HCT116 (cell line): ENCODE measurements around the gene RAMP3. TPM values are rescaled to one million over a fixed set of nuclear protein-coding genes. Genes with fewer than 3 reads are reported as not detected.

Source experiments
- ATAC-seq: fragments of 200-7000 bp; cut with Tn5 transposase; 2 replicates; pipeline ENCODE4 v1.9.1; 2020; ENCODE audit warnings: mild to moderate bottlenecking, moderate library complexity
- BruUV-seq: library from RNA; stranded (reverse); fragments of 400-500 nt; replicated peaks from 2 replicates; lab custom pipeline; 2021; lab: Mats Ljungman, UMichigan
- CTCF ChIA-PET: fragments of 300-600 bp; sonication (Branson Sonifier 250); formaldehyde crosslinking; loops from one replicate; lab custom pipeline; 2021; ENCODE audit warnings: antibody characterized with exemption; lab: Charles Lee
- POLR2A ChIA-PET: fragments of 300-600, 350-600 bp; sonication (Branson Sonifier 250); formaldehyde crosslinking; loops from one replicate; lab custom pipeline; 2021; ENCODE audit warnings: antibody characterized with exemption; lab: Charles Lee
- RAD21 ChIA-PET, 2 experiments: fragments of 300-600 bp; sonication (Branson Sonifier 250); formaldehyde crosslinking; loops; one replicate each; lab custom pipeline; 2023; ENCODE audit warnings: low total read pairs in 2 of 2; ENCODE audit not compliant: uncharacterized antibody in 2 of 2, unreplicated experiment in 2 of 2, low non-redundant PET in 1 of 2; lab: Charles Lee
- DNase-seq: peaks from one replicate; pipeline ENCODE4 v3.0.0-alpha.2; 2010; ENCODE audit warnings: low read depth, low spot score
- H2AFZ ChIP-seq: fragments of 200-600 bp; shearing (Covaris generic), sonication (generic); 2 replicates; pipeline ENCODE4 v1.6.1; 2017; ENCODE audit warnings: low read depth, mixed run types, mixed read lengths, antibody characterized with exemption, low read length; ENCODE audit not compliant: poor library complexity, severe bottlenecking
- H3K27ac ChIP-seq: 2 replicates; pipeline ENCODE4 v1.5.1; 2012; ENCODE audit warnings: low read depth, low read length
- H3K27me3 ChIP-seq: fragments of 200-600 bp; sonication (generic); 2 replicates; pipeline ENCODE4 v1.6.1; 2016; ENCODE audit warnings: mixed run types, low read length, mixed read lengths; ENCODE audit not compliant: insufficient read depth
- H3K36me3 ChIP-seq, 2 experiments: fragments of 200-500 bp in 1 of 2; fragments of 200-600 bp in 1 of 2; sonication (Bioruptor generic) in 1 of 2; sonication (generic) in 1 of 2; 2 replicates each; pipeline versions ENCODE4 v1.5.1 to v1.6.1; 2014 to 2016; ENCODE audit warnings: low read length in 2 of 2, inconsistent platforms in 1 of 2, mixed read lengths in 1 of 2, mixed run types in 1 of 2; ENCODE audit not compliant: insufficient read depth in 2 of 2, control insufficient read depth in 1 of 2
- H3K4me1 ChIP-seq, 2 experiments: fragments of 200-600 bp in 1 of 2; sonication (generic) in 1 of 2; 2 replicates each; pipeline versions ENCODE4 v1.5.1 to v1.6.1; 2012 to 2017; ENCODE audit warnings: low read length in 2 of 2, inconsistent platforms in 1 of 2, mild to moderate bottlenecking in 1 of 2, mixed read lengths in 1 of 2, mixed run types in 1 of 2, moderate library complexity in 1 of 2; ENCODE audit not compliant: insufficient read depth in 2 of 2, control insufficient read depth in 1 of 2
- H3K4me2 ChIP-seq: fragments of 200-600 bp; sonication (generic); 2 replicates; pipeline ENCODE4 v1.6.1; 2017; ENCODE audit warnings: mixed run types, low read length, mixed read lengths
- H3K4me3 ChIP-seq, 2 experiments: fragments of 200-600 bp in 1 of 2; sonication (generic) in 1 of 2; replicated peaks in 1 of 2; 2 replicates each; pipeline ENCODE4 v1.5.1; 2011 to 2016; ENCODE audit warnings: low read length in 2 of 2, control low read depth in 1 of 2, low read depth in 1 of 2, mild to moderate bottlenecking in 1 of 2, mixed read lengths in 1 of 2, mixed run types in 1 of 2
- H3K79me2 ChIP-seq: fragments of 200-600 bp; sonication (generic); 2 replicates; pipeline ENCODE4 v1.6.1; 2017; ENCODE audit warnings: mild to moderate bottlenecking, mixed run types, low read length, moderate library complexity, mixed read lengths; ENCODE audit not compliant: insufficient read depth
- H3K9ac ChIP-seq: fragments of 200-600 bp; sonication (generic); 2 replicates; pipeline ENCODE4 v1.6.1; 2016; ENCODE audit warnings: low read length, mixed read lengths
- H3K9me2 ChIP-seq: fragments of 200-600 bp; sonication (generic), shearing (Covaris generic); 2 replicates; pipeline ENCODE4 v1.6.1; 2017; ENCODE audit warnings: mixed run types, mild to moderate bottlenecking, moderate library complexity; ENCODE audit not compliant: insufficient read depth
- H3K9me3 ChIP-seq, 2 experiments: fragments of 200-500 bp in 1 of 2; fragments of 200-600 bp in 1 of 2; sonication (Bioruptor generic) in 1 of 2; sonication (generic) in 1 of 2; 2 replicates each; pipeline ENCODE4 v1.6.1; 2014 to 2017; ENCODE audit warnings: low read length in 2 of 2, mixed read lengths in 2 of 2, inconsistent platforms in 1 of 2, low read depth in 1 of 2, mild to moderate bottlenecking in 1 of 2, mixed run types in 1 of 2, moderate library complexity in 1 of 2; ENCODE audit not compliant: control insufficient read depth in 1 of 2, insufficient read depth in 1 of 2
- H4K20me1 ChIP-seq: fragments of 200-600 bp; sonication (generic), shearing (Covaris generic); 2 replicates; pipeline ENCODE4 v1.6.1; 2017; ENCODE audit warnings: mixed run types, mild to moderate bottlenecking, moderate library complexity; ENCODE audit not compliant: insufficient read depth
- CBX3 ChIP-seq: IDR thresholded peaks from 2 replicates; pipeline ENCODE4 v1.6.1; 2012; ENCODE audit warnings: low read depth
- CEBPB ChIP-seq: IDR thresholded peaks from 2 replicates; pipeline ENCODE4 v1.6.1; 2012; ENCODE audit warnings: low read depth
- CTCF ChIP-seq, 3 experiments: fragments of 200-600 bp in 1 of 3; sonication (generic) in 1 of 3; IDR thresholded peaks in 2 of 3; conservative IDR thresholded peaks in 1 of 3; 2 replicates each; pipeline ENCODE4 v1.5.1; 2012 to 2017; ENCODE audit warnings: low read depth in 2 of 3, low read length in 2 of 3, antibody characterized with exemption in 1 of 3, borderline replicate concordance in 1 of 3, control low read depth in 1 of 3, mild to moderate bottlenecking in 1 of 3, mixed read lengths in 1 of 3, mixed run types in 1 of 3, moderate library complexity in 1 of 3; ENCODE audit not compliant: insufficient read depth in 1 of 3
- EGR1 ChIP-seq: IDR thresholded peaks from 2 replicates; pipeline ENCODE4 v1.6.1; 2012; ENCODE audit warnings: low read depth
- EZH2phosphoT487 ChIP-seq: fragments of 200-600 bp; IDR thresholded peaks from 2 replicates; pipeline ENCODE4 v1.6.1; 2018; ENCODE audit warnings: antibody characterized with exemption, borderline replicate concordance
- FOSL1 ChIP-seq: IDR thresholded peaks from 2 replicates; pipeline ENCODE4 v1.6.1; 2012; ENCODE audit warnings: low read depth
- JUND ChIP-seq: IDR thresholded peaks from 2 replicates; pipeline ENCODE4 v1.6.1; 2012
- SIN3A ChIP-seq: IDR thresholded peaks from 2 replicates; pipeline ENCODE4 v1.6.1; 2012; ENCODE audit warnings: low read depth
- SP1 ChIP-seq: IDR thresholded peaks from 2 replicates; pipeline ENCODE4 v1.6.1; 2012; ENCODE audit warnings: low read depth
- TCF7L2 ChIP-seq: IDR thresholded peaks from 2 replicates; pipeline ENCODE4 v1.7.0; 2011; ENCODE audit warnings: borderline replicate concordance, inconsistent platforms; ENCODE audit not compliant: insufficient read depth, insufficient read length; ENCODE audit errors: extremely low read depth
- YY1 ChIP-seq: IDR thresholded peaks from 2 replicates; pipeline ENCODE4 v1.6.1; 2011; ENCODE audit warnings: low read length, low read depth, moderate library complexity, mild to moderate bottlenecking; ENCODE audit not compliant: insufficient replicate concordance; ENCODE audit errors: extremely low read depth
- intact Hi-C: fragments of 100-400 bp; cut with micrococcal nuclease; formaldehyde crosslinking; loops from 2 replicates; pipeline ENCODE4 v1.10.0; 2022
- total RNA-seq: library from RNA; stranded (reverse); gene quantifications from one replicate; pipeline ENCODE4 v1.2.1, GENCODE V29; 2021; ENCODE audit not compliant: unreplicated experiment
- TF ChIP-seq, protein P1 (sequence below): IDR thresholded peaks from 2 replicates; pipeline ENCODE4 v1.6.1; 2012; ENCODE audit warnings: low read depth

RAMP3 gene
- total RNA-seq, 1 experiment from 2014 or later: not detected

DNA sequence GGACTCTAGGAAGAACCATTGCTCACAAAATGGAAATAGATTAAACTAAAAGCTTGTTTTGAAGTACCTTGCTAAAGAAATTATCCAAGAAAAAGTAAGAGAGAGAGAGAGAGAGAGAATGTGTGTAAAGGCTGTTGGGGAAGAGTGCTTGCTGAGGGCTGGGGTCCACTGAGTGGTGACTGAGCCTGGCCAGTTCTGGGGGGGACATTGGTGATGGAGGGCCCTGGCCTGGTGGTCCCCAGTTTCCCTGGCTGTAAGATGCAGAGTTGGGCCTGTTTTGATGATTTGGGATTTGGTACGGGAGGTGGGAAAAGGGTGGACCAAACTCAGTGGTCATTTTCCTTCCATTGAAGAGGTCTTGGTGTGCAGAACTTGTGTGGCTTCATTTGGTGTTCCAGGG lies 880 bp downstream of the RAMP3 start:
- TF ChIP-seq FOSL1 (no peak), EZH2phosphoT487 (no peak), JUND (no peak), EGR1 (no peak), CBX3 (no peak), CEBPB (no peak), SIN3A (no peak), SP1 (no peak), CTCF (IDR thresholded peaks at IDR 0.05 in 2 of 3, conservative IDR thresholded peaks at IDR 0.05 in 1 of 3; ENCODE audit: borderline replicate concordance in 1 of 3, insufficient read depth in 1 of 3, low read depth in 2 of 3, low read length in 2 of 3) (no peak), YY1 (no peak), TCF7L2 (no peak)
- TF ChIP-seq, protein P1, sequence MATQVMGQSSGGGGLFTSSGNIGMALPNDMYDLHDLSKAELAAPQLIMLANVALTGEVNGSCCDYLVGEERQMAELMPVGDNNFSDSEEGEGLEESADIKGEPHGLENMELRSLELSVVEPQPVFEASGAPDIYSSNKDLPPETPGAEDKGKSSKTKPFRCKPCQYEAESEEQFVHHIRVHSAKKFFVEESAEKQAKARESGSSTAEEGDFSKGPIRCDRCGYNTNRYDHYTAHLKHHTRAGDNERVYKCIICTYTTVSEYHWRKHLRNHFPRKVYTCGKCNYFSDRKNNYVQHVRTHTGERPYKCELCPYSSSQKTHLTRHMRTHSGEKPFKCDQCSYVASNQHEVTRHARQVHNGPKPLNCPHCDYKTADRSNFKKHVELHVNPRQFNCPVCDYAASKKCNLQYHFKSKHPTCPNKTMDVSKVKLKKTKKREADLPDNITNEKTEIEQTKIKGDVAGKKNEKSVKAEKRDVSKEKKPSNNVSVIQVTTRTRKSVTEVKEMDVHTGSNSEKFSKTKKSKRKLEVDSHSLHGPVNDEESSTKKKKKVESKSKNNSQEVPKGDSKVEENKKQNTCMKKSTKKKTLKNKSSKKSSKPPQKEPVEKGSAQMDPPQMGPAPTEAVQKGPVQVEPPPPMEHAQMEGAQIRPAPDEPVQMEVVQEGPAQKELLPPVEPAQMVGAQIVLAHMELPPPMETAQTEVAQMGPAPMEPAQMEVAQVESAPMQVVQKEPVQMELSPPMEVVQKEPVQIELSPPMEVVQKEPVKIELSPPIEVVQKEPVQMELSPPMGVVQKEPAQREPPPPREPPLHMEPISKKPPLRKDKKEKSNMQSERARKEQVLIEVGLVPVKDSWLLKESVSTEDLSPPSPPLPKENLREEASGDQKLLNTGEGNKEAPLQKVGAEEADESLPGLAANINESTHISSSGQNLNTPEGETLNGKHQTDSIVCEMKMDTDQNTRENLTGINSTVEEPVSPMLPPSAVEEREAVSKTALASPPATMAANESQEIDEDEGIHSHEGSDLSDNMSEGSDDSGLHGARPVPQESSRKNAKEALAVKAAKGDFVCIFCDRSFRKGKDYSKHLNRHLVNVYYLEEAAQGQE: no peak
- DNase-seq (no peak), ATAC-seq (no peak)
- Histone ChIP-seq H3K9ac (no peak overlapping the region), H3K9me2 (no peaks in the 10 kb centered on the region), H3K79me2 (no peaks in the 10 kb centered on the region), H3K9me3 (no peaks in the 10 kb centered on the region), H3K27ac (no peak overlapping the region), H2AFZ (no peak overlapping the region), H3K4me2 (no peak overlapping the region), H3K27me3 (no peaks in the 10 kb centered on the region), H3K36me3 (no peaks in the 10 kb centered on the region), H3K4me3 (no peak overlapping the region), H3K4me1 (peaks cover 0 to 7% of the 10 kb centered on the region in 2 experiments; a peak in 1 of 4 replicates), H4K20me1 (no peaks in the 10 kb centered on the region)
- ChIA-PET RAD21 (no interaction called here), POLR2A (no interaction called here), CTCF (no interaction called here)
- no TSS peak for BruUV-seq
- intact Hi-C loops: no loop called here
